Mesenchymal stem cell (in vitro differentiated cells and primary cell): Measurements from ENCODE around the gene FUCA2.

Experiments
- DNase-seq: peaks from one replicate; pipeline ENCODE4 v3.0.0-alpha.2; 2013
- H2AFZ ChIP-seq: one replicate; pipeline ENCODE4 v1.6.1; 2013; ENCODE audit warnings: low read depth, mild to moderate bottlenecking, control low read depth, inconsistent platforms, low read length, moderate library complexity
- H2AK5ac ChIP-seq: 2 replicates; pipeline ENCODE4 v1.6.1; 2013; ENCODE audit warnings: low read length, moderate library complexity, mild to moderate bottlenecking, inconsistent platforms; ENCODE audit not compliant: severe bottlenecking
- H2BK120ac ChIP-seq: one replicate; pipeline ENCODE4 v1.6.1; 2013; ENCODE audit warnings: low read depth, mild to moderate bottlenecking, inconsistent platforms, low read length, moderate library complexity
- H2BK12ac ChIP-seq, 2 experiments: one replicate each; pipeline ENCODE4 v1.6.1; 2013; ENCODE audit warnings: inconsistent platforms in 2 of 2, low read length in 2 of 2, mild to moderate bottlenecking in 2 of 2, moderate library complexity in 2 of 2, control low read depth in 1 of 2
- H2BK15ac ChIP-seq: one replicate; pipeline ENCODE4 v1.6.1; 2013; ENCODE audit warnings: mild to moderate bottlenecking, low read depth, inconsistent platforms; ENCODE audit not compliant: poor library complexity, severe bottlenecking
- H2BK5ac ChIP-seq: 2 replicates; pipeline ENCODE4 v1.6.1; 2013; ENCODE audit warnings: low read depth, mild to moderate bottlenecking, low read length, control low read depth, inconsistent platforms; ENCODE audit not compliant: poor library complexity, severe bottlenecking
- H3K14ac ChIP-seq, 2 experiments: one replicate each; pipeline ENCODE4 v1.6.1; 2013; ENCODE audit warnings: inconsistent platforms in 2 of 2, low read length in 2 of 2, control low read depth in 1 of 2, mild to moderate bottlenecking in 1 of 2, moderate library complexity in 1 of 2
- H3K18ac ChIP-seq, 2 experiments: one replicate each; pipeline ENCODE4 v1.6.1; 2013; ENCODE audit warnings: inconsistent platforms in 2 of 2, low read length in 2 of 2, control low read depth in 1 of 2, low read depth in 1 of 2, mild to moderate bottlenecking in 1 of 2
- H3K23ac ChIP-seq, 2 experiments: one replicate each; pipeline ENCODE4 v1.6.1; 2013; ENCODE audit warnings: inconsistent platforms in 2 of 2, low read length in 2 of 2, mild to moderate bottlenecking in 2 of 2, moderate library complexity in 2 of 2, control low read depth in 1 of 2
- H3K27ac ChIP-seq: 2 replicates; pipeline ENCODE4 v1.5.1; 2013; ENCODE audit warnings: mild to moderate bottlenecking, moderate library complexity, low read length, control low read depth, inconsistent platforms; ENCODE audit not compliant: poor library complexity, severe bottlenecking
- H3K27me3 ChIP-seq, 2 experiments: 2 replicates each; pipeline versions ENCODE4 v1.6.1 to v1.7.0; 2013; ENCODE audit warnings: low read length in 2 of 2, mild to moderate bottlenecking in 2 of 2, moderate library complexity in 2 of 2, control low read depth in 1 of 2, inconsistent platforms in 1 of 2; ENCODE audit not compliant: control insufficient read depth in 1 of 2, insufficient read depth in 1 of 2
- H3K36me3 ChIP-seq, 2 experiments: 2 replicates each; pipeline versions ENCODE4 v1.6.1 to v1.7.0; 2013; ENCODE audit warnings: low read length in 2 of 2, control low read depth in 1 of 2, inconsistent platforms in 1 of 2, low read depth in 1 of 2, mild to moderate bottlenecking in 1 of 2; ENCODE audit not compliant: insufficient read depth in 2 of 2, control insufficient read depth in 1 of 2
- H3K4ac ChIP-seq, 2 experiments: one replicate each; pipeline ENCODE4 v1.6.1; 2013; ENCODE audit warnings: inconsistent platforms in 2 of 2, low read length in 2 of 2, mild to moderate bottlenecking in 2 of 2, moderate library complexity in 2 of 2, control low read depth in 1 of 2, low read depth in 1 of 2
- H3K4me1 ChIP-seq: 2 replicates; pipeline ENCODE4 v1.6.1; 2013; ENCODE audit warnings: low read depth, low read length, control low read depth; ENCODE audit not compliant: control insufficient read depth, insufficient read depth
- H3K4me2 ChIP-seq: 2 replicates; pipeline ENCODE4 v1.6.1; 2013; ENCODE audit warnings: low read length, mild to moderate bottlenecking, inconsistent platforms; ENCODE audit not compliant: poor library complexity, severe bottlenecking
- H3K4me3 ChIP-seq, 2 experiments: 2 replicates each; pipeline versions ENCODE4 v1.5.1 to v1.7.0; 2013; ENCODE audit warnings: low read length in 2 of 2, mild to moderate bottlenecking in 2 of 2, control low read depth in 1 of 2, low read depth in 1 of 2; ENCODE audit not compliant: insufficient read depth in 1 of 2
- H3K79me1 ChIP-seq: replicated peaks from 2 replicates; pipeline ENCODE4 v1.6.1; 2013; ENCODE audit warnings: mild to moderate bottlenecking, control low read depth, low read length, inconsistent platforms; ENCODE audit not compliant: poor library complexity, severe bottlenecking
- H3K9ac ChIP-seq: 2 replicates; pipeline ENCODE4 v1.7.0; 2013; ENCODE audit warnings: mild to moderate bottlenecking, low read length, moderate library complexity
- H3K9me3 ChIP-seq: 2 replicates; pipeline ENCODE4 v1.7.0; 2013; ENCODE audit warnings: mild to moderate bottlenecking, low read length; ENCODE audit not compliant: control insufficient read depth
- H4K8ac ChIP-seq: one replicate; pipeline ENCODE4 v1.6.1; 2013; ENCODE audit warnings: inconsistent platforms, mild to moderate bottlenecking, low read length, moderate library complexity
- H4K91ac ChIP-seq: one replicate; pipeline ENCODE4 v1.6.1; 2013; ENCODE audit warnings: mild to moderate bottlenecking, low read length, inconsistent platforms
- WGBS: methylation state at CpG from one replicate; pipeline ENCODE4 v1.1.7; 2013; ENCODE audit warnings: mixed read lengths; 5-methylcytosine and 5-hydroxymethylcytosine counted together

The FUCA2 gene

DNA sequence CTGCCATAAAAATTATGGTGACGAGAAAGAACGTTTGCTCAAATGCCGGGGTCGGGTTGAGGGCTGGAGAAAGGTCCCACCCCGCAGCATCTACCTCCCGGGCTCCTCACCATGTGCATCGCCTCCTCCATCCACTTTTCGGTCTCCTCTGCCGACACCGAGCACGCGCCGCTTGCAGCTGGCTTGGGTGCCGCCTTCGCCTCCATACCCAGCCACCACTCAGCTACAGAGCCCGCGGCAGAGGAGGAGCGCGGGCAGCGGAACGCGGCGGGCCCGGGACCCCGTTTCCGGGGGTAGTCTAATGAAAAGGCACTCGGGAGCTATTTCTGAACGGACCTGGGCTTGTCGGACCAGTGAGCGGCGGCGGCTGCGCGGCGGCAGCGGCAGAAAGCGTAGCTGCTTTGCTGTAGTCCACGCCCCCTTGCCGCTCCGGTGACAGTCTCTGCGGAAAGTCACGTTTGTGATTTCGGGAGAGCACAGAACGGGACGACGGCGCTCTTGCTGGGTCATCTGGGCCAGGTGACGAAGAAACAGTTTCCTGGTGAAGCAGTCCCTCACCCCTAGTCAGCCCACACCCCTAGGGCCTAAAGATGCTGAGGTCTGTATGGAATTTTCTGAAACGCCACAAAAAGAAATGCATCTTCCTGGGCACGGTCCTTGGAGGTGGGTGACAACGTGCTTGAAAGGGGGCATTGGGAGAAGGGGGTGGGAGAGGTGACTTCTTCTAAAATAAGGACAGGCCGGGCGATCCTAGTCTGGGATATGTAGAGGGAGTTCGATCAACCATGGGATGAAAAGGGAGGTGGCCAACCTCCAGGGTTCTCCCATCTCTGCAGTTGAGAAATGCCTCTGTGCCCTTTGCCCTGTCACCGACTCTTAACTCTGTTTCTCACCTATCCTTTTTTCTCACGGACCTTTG is 60.8 kb downstream of the FUCA2 start, which contains the start of the genes ADAT2 and PEX3:
TSS of gene ADAT2 (minus strand) at position 243 of the 919 bp plus-strand sequence. CDS start at position 206, 37 bp downstream.
TSS of gene PEX3 (plus strand) at position 353 of the 919 bp plus-strand sequence. CDS start at position 591, 238 bp downstream.
- Histone ChIP-seq H4K91ac (no peak within 1 kb of the TSS), H3K4me2 (peak within 1 kb of the TSS; percentile 84), H2BK5ac (no peak within 1 kb of the TSS), H3K27ac (peak within 1 kb of the TSS; percentile 56), H2BK15ac (no peak within 1 kb of the TSS), H3K27me3 (no peaks in the 10 kb centered on the region), H2BK120ac (no peak within 1 kb of the TSS), H3K4ac (peak within 1 kb of the TSS in 1 of 2 experiments; percentile 67), H3K4me3 (peak within 1 kb of the TSS; percentile 90 to 99), H2AFZ (peak within 1 kb of the TSS; percentile 96), H4K8ac (peak within 1 kb of the TSS; percentile 92), H3K23ac (no peak within 1 kb of the TSS), H3K9me3 (no peaks in the 10 kb centered on the region), H3K4me1 (no peaks in the 10 kb centered on the region), H2AK5ac (no peak within 1 kb of the TSS), H3K9ac (peak within 1 kb of the TSS; percentile 91), H3K79me1 (peaks cover 29% of the 10 kb centered on the region), H3K36me3 (peaks cover 0 to 11% of the 10 kb centered on the region in 2 experiments), H2BK12ac (peak within 1 kb of the TSS in 1 of 2 experiments; percentile 14), H3K14ac (no peak within 1 kb of the TSS), H3K18ac (peak within 1 kb of the TSS; percentile 28 to 80)
- DNase-seq: peak; percentile 96
- WGBS: under 1% methylated on average over 56 of the region's 56 CpGs

GRCh38 chr6:143449714-143450452 is 61.6 kb downstream of the FUCA2 start:
- H3K27me3 ChIP-seq: no peaks in the 10 kb centered on the region
- H3K23ac ChIP-seq: no peak overlapping the region
- DNase-seq: peak; percentile 57
- WGBS: 24% methylated on average over 6 of the region's 19 CpGs
- peaks cover 29% of the 10 kb centered on the region for H3K79me1 ChIP-seq
- peak overlapping the region; percentile 56 for H3K27ac ChIP-seq
- H3K18ac ChIP-seq: peak overlapping the region in 1 of 2 experiments; percentile 16
- peak overlapping the region in 1 of 2 experiments; percentile 67 for H3K4ac ChIP-seq
- H3K14ac ChIP-seq: no peak overlapping the region
- H2BK120ac ChIP-seq: no peak overlapping the region
- peak overlapping the region; percentile 92 for H4K8ac ChIP-seq
- peaks cover 0 to 14% of the 10 kb centered on the region in 2 experiments for H3K36me3 ChIP-seq
- peak overlapping the region; percentile 90 to 99 for H3K4me3 ChIP-seq
- H2AFZ ChIP-seq: peak overlapping the region; percentile 96
- no peak overlapping the region for H2BK5ac ChIP-seq
- no peak overlapping the region for H2AK5ac ChIP-seq
- H3K9ac ChIP-seq: peak overlapping the region; percentile 91
- H3K4me1 ChIP-seq: no peaks in the 10 kb centered on the region
- H2BK15ac ChIP-seq: no peak overlapping the region
- no peaks in the 10 kb centered on the region for H3K9me3 ChIP-seq
- H4K91ac ChIP-seq: no peak overlapping the region
- peak overlapping the region in 1 of 2 experiments; percentile 14 for H2BK12ac ChIP-seq
- peak overlapping the region; percentile 84 for H3K4me2 ChIP-seq

- Histone ChIP-seq H3K4ac (no peak overlapping the region), H4K91ac (no peak overlapping the region), H3K4me1 (no peaks in the 10 kb centered on the region), H2AFZ (no peak overlapping the region), H3K9me3 (no peaks in the 10 kb centered on the region), H3K79me1 (peaks cover 29% of the 10 kb centered on the region), H3K23ac (no peak overlapping the region), H2BK15ac (no peak overlapping the region), H3K4me2 (peak overlapping the region; percentile 11), H4K8ac (no peak overlapping the region), H3K27ac (no peak overlapping the region), H3K27me3 (no peaks in the 10 kb centered on the region), H3K18ac (no peak overlapping the region), H3K9ac (peak overlapping the region; percentile 91), H3K36me3 (peaks cover 0 to 12% of the 10 kb centered on the region in 2 experiments), H2BK12ac (no peak overlapping the region), H2BK5ac (no peak overlapping the region), H3K4me3 (peak overlapping the region in 1 of 2 experiments; percentile 99), H2AK5ac (no peak overlapping the region), H2BK120ac (no peak overlapping the region), H3K14ac (no peak overlapping the region)
- no peak for DNase-seq
- 87% methylated on average over 6 of the region's 6 CpGs for WGBS
These were observed 62.3 kb downstream of the FUCA2 start for GRCh38 chr6:143449082-143449713.
